Uterus (tissue), 4 donors: Measurements from ENCODE around the gene TTC23. TPM values are rescaled to one million over a fixed set of nuclear protein-coding genes. Genes with fewer than 3 reads are reported as not detected.

Source experiments
- DNase-seq, 2 donors: peaks; one replicate each; pipeline ENCODE4 v3.0.0-alpha.2; 2019 to 2020
- H3K27ac ChIP-seq, 2 donors: fragments of 200-600 bp; sonication (generic); 1 replicate in 1 of 2; 2 replicates in 1 of 2; pipeline ENCODE4 v1.5.1; 2016 to 2018
- H3K27me3 ChIP-seq, 2 donors: fragments of 200-600 bp; sonication (generic); one replicate each; pipeline ENCODE4 v1.5.1; 2018 to 2019; ENCODE audit warnings: control low read depth in 1 of 2
- H3K36me3 ChIP-seq, 2 donors: fragments of 200-600 bp; sonication (generic); one replicate each; pipeline ENCODE4 v1.5.1; 2019; ENCODE audit warnings: control low read depth in 1 of 2
- H3K4me1 ChIP-seq, 2 donors: fragments of 200-600 bp; sonication (generic); one replicate each; pipeline ENCODE4 v1.5.1; 2018 to 2019; ENCODE audit warnings: control low read depth in 1 of 2
- H3K4me3 ChIP-seq, 2 donors: fragments of 200-600 bp; sonication (generic); 1 replicate in 1 of 2; 2 replicates in 1 of 2; pipeline ENCODE4 v1.5.1; 2018 to 2019; ENCODE audit warnings: mild to moderate bottlenecking in 1 of 2
- H3K9me3 ChIP-seq, 2 donors: fragments of 200-600 bp; sonication (generic); one replicate each; pipeline ENCODE4 v1.5.1; 2019; ENCODE audit warnings: control low read depth in 1 of 2
- POLR2A ChIP-seq, 2 donors: fragments of 450-650 bp; IDR thresholded peaks; one replicate each; pipeline ENCODE4 v1.6.1; 2016; ENCODE audit warnings: antibody characterized with exemption in 2 of 2, mild to moderate bottlenecking in 1 of 2, moderate library complexity in 1 of 2
- intact Hi-C: fragments of 100-400 bp; cut with DNase I; formaldehyde crosslinking; loops from one replicate; pipeline ENCODE4 v1.15.1; 2023; ENCODE audit warnings: low total_unique reads
- total RNA-seq, 4 donors: library from RNA; depleted of rRNA in 3 of 4; stranded (reverse); fragments of >200 nt in 3 of 4; gene quantifications; one replicate each; pipeline versions ENCODE4 v1.1.0 to v1.2.4, GENCODE V29; 2014 to 2023
- TF ChIP-seq, protein P1 (sequence below), 4 experiments: fragments of 200-600 bp in 2 of 4; fragments of 450-650 bp in 2 of 4; sonication (generic) in 2 of 4; IDR thresholded peaks; one replicate each; pipeline ENCODE4 v1.5.1; 2016 to 2019; ENCODE audit warnings: antibody characterized with exemption in 4 of 4, mild to moderate bottlenecking in 2 of 4, moderate library complexity in 1 of 4
- donor health status: DM: yes; HTN: yes; CAD: no.

Gene TTC23
- total RNA-seq, 4 donors from 2014 or later, result 10.0 to 54.1 (median 31.0) TPM

DNA sequence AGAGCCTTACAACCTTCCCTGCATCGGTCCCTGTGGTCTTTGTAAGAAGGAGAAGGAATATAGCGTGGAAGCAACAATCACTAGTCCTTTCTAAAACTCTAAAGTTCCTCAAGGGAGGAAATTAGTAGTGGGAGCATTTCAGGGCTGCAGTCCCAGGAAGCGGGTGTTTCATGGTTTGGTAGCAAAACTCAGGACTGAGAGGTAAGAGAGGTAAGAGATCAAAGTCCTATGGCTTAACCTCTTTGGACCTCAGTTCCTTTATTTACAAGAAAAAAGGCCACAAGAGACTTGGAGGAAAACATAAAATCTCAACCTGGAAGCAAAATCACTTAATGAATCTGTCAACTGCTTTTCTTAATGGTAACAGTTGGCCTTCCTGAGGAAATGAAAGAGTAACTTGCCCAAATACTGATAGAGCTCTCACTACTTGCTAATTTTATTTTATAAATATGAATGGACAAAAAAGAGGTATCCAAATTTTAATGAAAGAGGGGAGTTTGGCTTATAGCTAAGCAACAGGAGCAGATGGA, 16.2 kb upstream of the TTC23 start:
- no peaks in the 10 kb centered on the region for H3K27me3 ChIP-seq
- no peak for DNase-seq
- TF ChIP-seq, protein P1, sequence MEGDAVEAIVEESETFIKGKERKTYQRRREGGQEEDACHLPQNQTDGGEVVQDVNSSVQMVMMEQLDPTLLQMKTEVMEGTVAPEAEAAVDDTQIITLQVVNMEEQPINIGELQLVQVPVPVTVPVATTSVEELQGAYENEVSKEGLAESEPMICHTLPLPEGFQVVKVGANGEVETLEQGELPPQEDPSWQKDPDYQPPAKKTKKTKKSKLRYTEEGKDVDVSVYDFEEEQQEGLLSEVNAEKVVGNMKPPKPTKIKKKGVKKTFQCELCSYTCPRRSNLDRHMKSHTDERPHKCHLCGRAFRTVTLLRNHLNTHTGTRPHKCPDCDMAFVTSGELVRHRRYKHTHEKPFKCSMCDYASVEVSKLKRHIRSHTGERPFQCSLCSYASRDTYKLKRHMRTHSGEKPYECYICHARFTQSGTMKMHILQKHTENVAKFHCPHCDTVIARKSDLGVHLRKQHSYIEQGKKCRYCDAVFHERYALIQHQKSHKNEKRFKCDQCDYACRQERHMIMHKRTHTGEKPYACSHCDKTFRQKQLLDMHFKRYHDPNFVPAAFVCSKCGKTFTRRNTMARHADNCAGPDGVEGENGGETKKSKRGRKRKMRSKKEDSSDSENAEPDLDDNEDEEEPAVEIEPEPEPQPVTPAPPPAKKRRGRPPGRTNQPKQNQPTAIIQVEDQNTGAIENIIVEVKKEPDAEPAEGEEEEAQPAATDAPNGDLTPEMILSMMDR (IDR thresholded peaks at IDR 0.05), result no peak
- TF ChIP-seq POLR2A (IDR thresholded peaks at IDR 0.05), result no peak
- H3K4me1 ChIP-seq, result no peaks in the 10 kb centered on the region
- no peaks in the 10 kb centered on the region for H3K36me3 ChIP-seq
- intact Hi-C loops, result no loop called here
- no peak overlapping the region for H3K4me3 ChIP-seq
- H3K9me3 ChIP-seq, result no peaks in the 10 kb centered on the region
- H3K27ac ChIP-seq, result no peak overlapping the region

DNA sequence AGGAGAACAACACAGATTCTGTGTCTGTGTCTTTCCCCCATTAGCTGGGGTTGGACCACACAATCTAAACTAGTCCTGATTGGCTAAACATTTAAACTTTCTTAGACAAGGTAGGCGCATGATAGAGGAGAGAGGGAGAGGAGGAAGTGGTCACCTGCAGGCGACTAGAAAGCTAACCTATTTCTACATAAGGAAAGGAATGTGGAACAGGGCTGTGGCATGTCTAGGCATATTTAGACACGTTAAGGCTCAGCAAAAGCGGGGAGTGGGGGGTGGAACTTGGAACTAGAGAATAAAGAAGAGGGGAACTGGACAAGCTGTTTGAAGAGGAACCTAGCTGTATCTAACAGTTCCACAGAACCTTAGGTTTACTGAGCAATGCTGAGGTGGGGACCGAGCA, 14.7 kb upstream of the TTC23 start:
- H3K27ac ChIP-seq, result no peak overlapping the region
- no peaks in the 10 kb centered on the region for H3K9me3 ChIP-seq
- H3K36me3 ChIP-seq, result no peaks in the 10 kb centered on the region
- no peak overlapping the region for H3K4me3 ChIP-seq
- intact Hi-C loops, result no loop called here
- no peak for DNase-seq
- no peaks in the 10 kb centered on the region for H3K4me1 ChIP-seq
- no peaks in the 10 kb centered on the region for H3K27me3 ChIP-seq
- TF ChIP-seq, protein P1 (IDR thresholded peaks at IDR 0.05), result no peak

DNA sequence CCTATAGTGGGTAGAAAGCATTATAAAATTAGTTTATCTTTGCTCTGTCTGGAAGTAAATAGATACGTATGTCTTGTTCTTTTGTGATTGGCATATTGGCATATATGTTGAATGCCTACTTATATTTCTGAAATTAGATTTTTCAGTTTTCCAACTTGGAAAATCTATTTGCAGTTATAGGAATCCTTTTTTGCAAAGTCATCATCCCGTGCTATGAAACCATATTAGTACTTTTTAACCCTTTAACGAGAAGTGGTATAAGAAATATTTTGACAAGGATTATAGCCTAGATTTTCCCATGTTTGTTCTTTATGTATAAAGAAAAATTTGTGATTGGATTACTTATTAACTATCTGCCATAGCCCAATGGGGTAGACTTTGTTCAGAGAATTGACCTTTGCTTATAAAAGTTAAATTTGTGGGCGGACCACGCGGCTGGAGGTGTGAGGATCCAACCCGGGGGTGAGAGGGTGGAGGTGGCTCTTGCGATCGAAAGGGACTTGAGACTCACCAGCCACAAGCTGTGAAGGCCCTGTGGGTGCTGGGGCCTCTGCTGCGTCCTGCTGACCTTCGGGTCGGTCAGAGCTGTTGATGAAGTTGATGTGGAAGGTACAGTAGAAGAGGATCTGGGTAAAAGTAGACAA, 7.8 kb upstream of the TTC23 start:
- no peak for DNase-seq
- intact Hi-C loops, result no loop called here
- H3K36me3 ChIP-seq, result no peaks in the 10 kb centered on the region
- H3K4me3 ChIP-seq, result no peak overlapping the region
- no peaks in the 10 kb centered on the region for H3K27me3 ChIP-seq
- no peaks in the 10 kb centered on the region for H3K9me3 ChIP-seq
- H3K4me1 ChIP-seq, result no peaks in the 10 kb centered on the region
- TF ChIP-seq, protein P1 (IDR thresholded peaks at IDR 0.05), result no peak
- TF ChIP-seq POLR2A (IDR thresholded peaks at IDR 0.05), result no peak
- no peak overlapping the region for H3K27ac ChIP-seq

DNA sequence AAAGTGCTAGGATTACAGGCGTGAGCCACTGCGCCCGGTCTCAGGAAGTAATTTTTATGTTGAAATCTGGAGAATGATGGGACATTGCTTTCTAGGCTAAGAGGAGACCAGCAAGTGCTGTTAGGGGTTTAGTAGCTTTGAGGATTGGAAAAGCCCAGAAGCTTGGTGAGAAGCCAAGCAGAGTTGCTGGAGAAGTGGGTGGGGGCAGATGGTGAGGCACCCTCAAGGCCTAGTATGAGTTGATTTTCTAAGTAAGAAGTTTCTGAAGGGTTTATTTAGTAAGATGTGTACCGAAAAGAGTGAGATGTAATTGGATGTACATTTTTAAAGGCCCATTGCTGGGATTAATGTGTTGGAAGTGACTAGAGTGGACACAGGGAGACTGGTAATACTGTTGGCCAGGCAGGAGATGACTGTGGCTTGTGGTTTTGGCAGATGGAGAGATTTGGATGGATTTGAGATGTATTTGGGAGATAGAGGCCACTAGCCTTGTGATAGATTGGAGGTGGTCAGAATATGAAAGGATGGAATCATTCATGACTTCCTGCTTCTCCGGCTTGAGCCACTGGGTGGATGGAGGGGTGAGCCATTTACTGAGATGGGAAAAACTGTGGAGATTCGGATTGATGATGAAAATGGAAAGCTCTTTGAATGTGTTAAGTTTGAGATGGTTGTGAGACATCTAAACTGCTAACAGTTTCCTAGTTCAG, 4.2 kb upstream of the TTC23 start:
- no peak overlapping the region for H3K27ac ChIP-seq
- no peaks in the 10 kb centered on the region for H3K9me3 ChIP-seq
- no peak for DNase-seq
- no peaks in the 10 kb centered on the region for H3K27me3 ChIP-seq
- H3K4me3 ChIP-seq, result no peak overlapping the region
- no peaks in the 10 kb centered on the region for H3K4me1 ChIP-seq
- H3K36me3 ChIP-seq, result no peaks in the 10 kb centered on the region
- TF ChIP-seq, protein P1 (IDR thresholded peaks at IDR 0.05), result no peak
- no peak for TF ChIP-seq POLR2A (IDR thresholded peaks at IDR 0.05)
- intact Hi-C loops, result no loop called here

DNA sequence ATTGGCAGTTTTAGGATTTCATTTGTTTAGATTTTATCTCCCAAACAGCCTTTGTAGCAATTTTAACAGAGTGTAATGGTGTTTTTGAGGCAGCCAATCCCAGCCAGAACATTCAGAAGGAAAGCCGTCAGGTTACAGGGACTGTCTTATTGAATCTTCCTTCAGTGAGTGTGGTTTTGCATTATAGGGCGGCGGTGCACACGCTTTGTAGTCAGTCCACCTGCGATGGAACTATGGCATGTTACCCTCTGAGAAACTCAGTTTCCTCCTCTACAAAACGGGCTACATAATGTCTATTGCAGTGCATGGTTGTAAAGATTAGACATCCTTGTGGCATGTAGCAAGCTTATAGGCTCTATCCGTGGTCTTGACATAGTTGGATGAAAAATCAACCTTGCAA, 2.9 kb upstream of the TTC23 start:
- Histone ChIP-seq H3K4me3 (peak overlapping the region in 1 of 2 donors; percentile 93), H3K4me1 (no peaks in the 10 kb centered on the region), H3K27ac (peak overlapping the region in 1 of 2 donors; percentile 90), H3K36me3 (no peaks in the 10 kb centered on the region), H3K9me3 (no peaks in the 10 kb centered on the region), H3K27me3 (no peaks in the 10 kb centered on the region)
- DNase-seq, result no peak
- intact Hi-C loops, result no loop called here
- TF ChIP-seq POLR2A (IDR thresholded peaks at IDR 0.05), result no peak
- TF ChIP-seq, protein P1 (IDR thresholded peaks at IDR 0.05), result no peak
